Fibroblast of peridontal ligament (primary cell): ENCODE data around the gene TFF3.
A peak's percentile ranks its signal among the peaks of the same experiment; 100 is the strongest.

Experiments used
- DNase-seq: peaks from one replicate; pipeline ENCODE4 v3.0.0-alpha.2; 2010; ENCODE audit errors: extremely low read depth

The TFF3 gene

DNA sequence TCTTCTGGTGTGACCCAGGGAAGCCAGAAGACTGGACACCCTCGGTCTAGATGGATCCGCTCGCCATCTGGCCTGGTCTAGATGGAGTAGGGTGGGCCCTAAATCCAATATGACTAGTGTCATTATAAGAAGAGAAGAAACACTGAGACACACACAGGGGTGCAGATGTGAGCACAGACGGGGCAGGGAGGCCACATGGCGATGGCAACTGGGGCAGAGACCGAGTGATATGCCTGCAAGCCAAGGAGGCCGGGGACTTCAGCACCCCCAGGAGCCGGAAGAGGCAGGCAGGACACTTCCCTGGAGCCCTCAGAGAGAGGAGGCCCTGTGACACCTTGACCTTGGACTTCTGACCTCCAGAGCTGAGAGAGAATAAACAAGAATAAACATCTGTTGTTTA, 5.6 kb upstream of the TFF3 start:
- no peak for DNase-seq

DNA sequence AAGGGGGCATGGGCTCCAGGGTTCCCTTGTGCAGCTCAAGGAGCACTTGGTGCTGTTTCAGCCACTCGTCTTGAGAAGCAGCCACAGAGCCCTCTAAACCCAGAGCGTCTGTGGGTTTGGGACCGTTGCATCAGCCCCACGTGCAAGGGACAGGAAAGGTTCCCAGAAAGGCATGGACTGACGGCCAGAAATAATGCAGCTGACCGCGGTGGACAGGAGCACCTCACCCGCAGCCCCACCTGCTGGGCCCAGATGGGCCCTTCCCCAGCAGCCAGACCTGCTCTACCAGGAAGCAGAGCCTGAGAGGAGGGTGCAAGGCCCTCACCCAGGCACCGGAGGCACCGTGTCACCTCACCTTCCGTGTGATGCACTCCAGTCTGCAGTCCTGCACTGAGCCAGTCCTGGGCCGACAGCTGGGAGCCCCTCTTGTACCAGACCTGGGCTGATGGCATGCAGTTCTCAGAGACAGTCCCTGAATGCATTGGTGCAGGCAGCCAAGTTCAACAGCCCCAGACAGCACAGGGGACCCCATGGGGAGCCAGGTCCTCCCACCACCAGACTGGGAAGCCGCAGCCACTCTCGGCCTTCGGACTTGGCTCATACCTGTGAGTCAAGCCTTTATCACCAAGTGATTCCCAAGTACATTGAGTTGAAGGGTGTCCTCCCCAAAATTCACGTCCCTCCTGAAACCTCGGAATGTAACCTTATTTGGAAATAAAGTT, 4.8 kb upstream of the TFF3 start:
- DNase-seq: no peak

GRCh38 chr21:42319376-42319775, 4.2 kb upstream of the TFF3 start:
- no peak for DNase-seq

DNA sequence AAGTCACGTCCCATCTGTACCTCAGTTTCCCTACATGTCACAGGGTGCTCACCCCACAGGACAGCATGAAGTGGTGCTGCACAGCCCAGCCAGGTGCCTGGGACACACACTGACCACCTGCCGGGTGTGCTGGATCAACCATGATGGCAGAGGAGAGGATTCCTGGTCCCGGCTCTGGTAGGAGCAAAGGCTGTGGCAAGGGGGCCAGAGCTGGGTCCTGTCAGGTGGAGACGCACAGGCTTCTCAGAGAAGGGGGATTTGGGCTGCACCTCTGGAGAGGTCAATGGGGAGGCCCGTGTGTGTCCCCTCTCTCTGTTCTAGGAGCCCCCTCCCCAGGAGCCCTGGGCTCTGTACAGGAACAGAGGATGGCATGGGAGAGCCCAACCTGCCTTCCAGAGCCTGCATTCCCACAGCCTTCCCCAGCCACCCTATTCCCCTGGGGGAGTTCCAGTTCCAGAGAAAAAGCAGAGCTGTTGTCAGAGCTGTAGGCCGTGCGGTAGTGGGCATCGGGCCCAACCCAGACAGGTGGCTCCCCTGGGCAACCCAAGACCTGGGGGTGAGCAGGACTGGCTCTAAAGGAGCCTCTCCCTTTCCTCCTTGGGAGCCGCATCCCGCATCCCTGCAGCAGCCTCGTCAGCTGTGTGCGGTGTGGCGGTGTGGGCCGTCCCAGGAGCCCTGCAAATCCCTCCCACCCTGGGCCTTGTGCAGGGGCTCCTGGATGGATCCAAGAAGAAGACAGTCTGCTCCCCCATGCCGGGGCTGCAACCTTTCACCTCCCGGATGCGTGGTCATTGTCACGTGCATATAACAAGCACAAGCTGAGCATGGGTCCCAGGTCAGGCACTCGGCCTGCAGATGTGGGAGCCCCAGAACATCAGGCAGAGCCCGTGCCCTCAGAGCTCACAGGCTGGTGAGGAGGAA, 2.9 kb upstream of the TFF3 start:
- no peak for DNase-seq

GRCh38 chr21:42317341-42317741, 2.1 kb upstream of the TFF3 start:
- no peak for DNase-seq

DNA sequence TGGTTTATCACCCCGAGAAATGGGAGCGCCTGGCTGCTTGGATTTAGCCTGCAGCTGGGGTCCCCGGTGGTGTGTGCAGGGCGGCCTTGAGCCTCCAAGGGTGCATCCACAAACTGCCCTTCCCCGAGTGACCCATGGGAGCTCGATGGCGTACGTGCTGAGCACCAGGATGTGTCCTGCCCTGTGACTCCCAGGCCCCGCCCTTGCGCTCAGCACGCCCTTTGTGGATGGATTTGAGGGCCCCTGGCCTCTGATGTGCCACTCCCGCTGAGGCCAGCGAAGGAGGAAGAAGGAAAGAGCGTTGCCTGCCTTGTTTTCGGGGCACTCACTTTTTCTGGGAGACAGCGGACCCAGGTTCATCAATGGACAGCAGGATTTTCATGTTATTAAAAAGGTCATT, 1.7 kb upstream of the TFF3 start:
- no peak for DNase-seq

- no peak for DNase-seq
Measured at GRCh38 chr21:42314616-42315295, 453 bp downstream of the TFF3 start.

DNA sequence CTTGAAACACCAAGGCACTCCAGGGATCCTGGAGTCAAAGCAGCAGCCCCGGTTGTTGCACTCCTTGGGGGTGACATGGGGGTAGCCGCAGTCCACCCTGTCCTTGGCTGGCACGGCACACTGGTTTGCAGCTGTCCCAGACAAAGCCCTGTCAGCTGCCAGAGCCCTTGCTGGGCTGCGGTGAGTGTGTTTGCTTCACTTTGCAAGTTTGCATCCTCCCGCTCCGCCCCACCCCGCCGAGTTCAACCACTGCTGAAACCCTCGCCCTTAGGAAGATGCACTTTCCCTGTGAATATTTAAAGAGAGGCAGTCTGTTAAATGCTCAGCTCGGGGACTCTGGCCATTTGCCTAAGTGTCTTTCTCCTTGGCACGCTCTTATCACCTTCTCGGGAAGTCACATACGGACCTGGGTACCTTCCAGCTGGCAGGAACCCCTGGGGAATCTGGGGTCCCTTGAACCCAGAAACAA, 1.7 kb downstream of the TFF3 start:
- DNase-seq: no peak

GRCh38 chr21:42312626-42313104, 2.5 kb downstream of the TFF3 start:
- DNase-seq: no peak

DNA sequence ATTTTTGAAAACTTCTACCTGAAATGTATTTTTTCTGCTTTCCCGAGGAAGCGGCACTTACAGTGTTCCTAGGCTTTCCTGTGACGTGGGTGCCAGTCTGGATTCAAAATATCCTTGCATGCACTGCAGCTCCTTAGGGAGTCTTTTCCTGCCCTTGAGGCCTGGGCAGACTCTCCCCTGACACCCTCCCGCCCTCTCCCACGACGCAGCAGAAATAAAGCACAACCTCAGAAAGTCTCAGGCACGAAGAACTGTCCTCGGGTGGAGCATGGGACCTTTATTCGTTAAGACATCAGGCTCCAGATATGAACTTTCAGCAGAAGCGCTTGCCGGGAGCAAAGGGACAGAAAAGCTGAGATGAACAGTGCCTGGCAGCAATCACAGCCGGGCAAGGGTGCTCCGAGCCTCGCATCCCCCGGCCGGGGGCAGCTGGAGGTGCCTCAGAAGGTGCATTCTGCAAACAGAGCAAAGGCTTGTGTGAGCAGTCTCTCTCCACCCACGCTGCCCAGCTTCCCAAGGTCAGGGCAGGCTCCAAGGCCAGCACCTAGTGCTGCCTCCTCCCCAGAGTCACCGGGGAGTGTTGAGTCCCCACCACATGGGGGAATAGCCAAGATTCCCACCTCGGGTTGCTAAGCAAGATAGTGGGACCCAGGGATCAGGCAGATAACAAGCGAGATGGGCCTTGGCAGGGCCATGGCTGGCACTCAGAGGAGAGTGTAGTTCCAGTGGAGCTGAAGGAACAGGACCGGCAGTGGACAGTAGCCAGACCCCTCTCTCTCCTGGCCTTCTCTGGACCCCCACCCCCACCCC, 3.2 kb downstream of the TFF3 start:
- DNase-seq: no peak

DNA sequence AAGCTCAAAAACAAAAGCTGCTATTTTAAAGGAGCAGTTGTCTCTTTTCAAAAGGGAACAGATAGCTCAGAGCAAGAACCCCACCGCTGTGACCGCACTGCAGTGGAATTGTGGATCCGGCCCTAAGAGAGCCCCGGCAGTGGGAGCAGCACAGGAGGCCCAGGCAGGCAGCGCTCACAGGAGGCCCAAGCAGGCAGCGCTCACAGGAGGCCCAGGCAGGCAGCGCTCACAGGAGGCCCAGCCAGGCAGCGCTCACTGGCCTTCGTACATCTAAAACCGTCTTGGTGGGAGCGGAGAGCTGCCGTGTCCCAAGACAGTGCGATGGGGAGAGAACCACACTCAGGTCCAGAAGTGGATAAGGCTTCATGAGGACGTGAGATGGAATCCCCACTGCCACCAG, 4.0 kb downstream of the TFF3 start:
- DNase-seq: no peak

DNA sequence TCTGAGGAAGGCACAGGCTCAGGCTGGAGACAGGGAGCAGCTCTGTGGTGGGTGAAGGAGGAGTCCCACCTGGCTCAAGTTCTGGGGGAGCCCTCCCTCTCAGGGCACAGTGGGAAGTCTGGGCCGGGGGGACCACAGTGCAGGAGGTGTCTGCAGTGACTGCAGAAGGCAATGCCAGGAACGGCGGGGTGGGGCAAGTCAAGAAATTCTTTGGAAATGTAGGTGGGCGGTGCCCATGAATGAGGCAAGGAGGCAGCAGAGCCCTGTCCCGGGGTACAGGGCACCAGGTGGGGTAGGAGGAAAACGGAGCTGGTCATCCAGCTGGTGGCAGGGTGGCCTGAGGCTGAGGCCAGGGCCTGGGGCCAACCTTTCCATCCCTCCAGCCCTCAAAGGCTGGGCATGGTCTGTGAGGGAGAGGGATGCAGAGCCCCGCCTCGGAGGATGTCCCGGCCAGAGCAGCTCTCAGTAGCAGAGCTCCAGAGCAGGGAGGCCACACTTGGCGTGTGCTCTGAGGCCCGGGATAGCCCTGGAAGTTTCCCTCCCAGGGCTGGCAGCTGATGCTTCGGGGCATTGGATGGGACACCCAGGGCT, 4.7 kb downstream of the TFF3 start:
- DNase-seq: no peak

DNA sequence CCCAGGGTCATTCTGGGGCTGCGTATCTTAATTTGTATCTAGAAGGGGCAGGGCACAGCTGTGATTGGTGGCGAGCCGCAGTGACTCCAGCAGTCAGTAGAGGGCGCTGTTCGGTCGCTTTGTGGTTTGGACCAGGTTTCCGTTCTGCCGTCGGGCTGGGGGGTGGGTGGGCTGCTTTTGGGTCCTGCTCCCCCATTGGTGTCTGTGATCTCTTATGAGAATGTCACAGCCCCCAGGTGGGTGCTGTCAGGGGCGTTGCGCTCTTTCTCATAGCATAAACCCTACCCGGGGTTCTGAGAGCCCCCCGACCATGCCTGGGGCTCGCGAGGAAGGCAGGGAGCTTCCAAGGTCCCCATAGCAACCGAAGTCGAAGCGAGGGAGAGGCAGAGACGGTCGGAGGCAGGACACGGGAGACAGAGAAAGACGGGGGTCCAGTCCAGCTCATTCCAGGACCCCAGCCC, 5.4 kb downstream of the TFF3 start:
- peak; percentile 1 for DNase-seq

- DNase-seq: no peak
Measured at GRCh38 chr21:42308914-42309752, 6.1 kb downstream of the TFF3 start.

DNA sequence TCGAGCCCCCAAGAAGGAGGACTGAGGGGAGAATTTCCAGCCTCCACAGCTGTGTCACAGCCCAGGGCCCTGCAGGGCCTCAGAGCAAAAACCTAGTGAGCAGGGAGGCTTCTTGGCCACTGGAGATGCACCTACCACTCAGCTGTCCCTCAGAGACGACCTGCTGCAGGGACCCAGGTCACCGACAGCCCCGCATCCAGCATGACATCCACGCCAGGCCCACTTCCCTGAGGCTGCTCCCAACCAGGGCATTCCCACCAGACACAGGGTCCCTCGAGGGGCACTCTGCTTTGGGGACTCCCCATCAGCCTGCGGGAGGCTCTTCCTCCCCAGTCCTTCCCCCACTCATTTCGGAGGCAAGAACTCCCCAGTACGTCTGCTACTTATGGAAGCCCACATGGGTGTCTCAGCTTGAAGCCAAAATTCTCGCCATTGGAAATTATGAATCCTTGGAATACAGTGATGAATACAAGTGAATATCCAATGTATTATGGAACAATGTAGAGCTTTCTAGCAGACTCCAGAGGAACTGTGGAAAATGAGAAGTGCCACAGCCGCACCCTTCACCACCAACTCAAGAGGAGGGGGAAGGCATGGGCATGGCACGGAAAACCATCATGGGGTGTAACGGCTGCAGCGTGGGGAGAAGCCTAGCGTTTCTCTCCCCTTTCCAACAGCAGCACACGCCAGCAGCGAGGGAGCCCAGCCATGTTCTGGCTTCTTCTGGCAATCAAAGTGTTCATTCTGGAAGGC, 6.9 kb downstream of the TFF3 start:
- DNase-seq: no peak

DNA sequence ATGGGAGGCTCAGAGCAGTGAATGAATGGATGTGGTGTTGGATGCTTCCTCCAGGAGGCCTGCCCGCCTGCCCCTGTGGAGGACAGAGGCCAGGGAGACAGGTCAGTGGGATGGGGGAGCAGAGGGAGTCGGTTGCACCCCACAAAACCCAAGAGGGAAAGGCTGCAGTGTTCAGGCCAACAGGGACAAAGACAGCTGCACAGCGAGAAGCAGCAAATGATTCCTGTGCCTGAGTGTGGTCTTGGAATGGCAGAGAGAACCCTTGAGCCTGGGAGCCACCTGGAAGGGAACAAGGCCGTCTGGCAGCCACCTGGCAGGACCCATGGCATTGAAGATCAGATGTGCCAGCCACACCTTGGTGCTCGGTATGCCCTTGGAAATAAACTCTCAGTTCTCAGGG, 8.1 kb downstream of the TFF3 start:
- DNase-seq: no peak

- no peak for DNase-seq
Measured at GRCh38 chr21:42306366-42307035, 8.7 kb downstream of the TFF3 start.

GRCh38 chr21:42305707-42306147, 9.5 kb downstream of the TFF3 start:
- no peak for DNase-seq
